C4-2B (cell line): ENCODE data around the gene LCMT2.

Experiments used
- ZFX ChIP-seq: fragments of 450-650 bp; IDR thresholded peaks from 2 replicates; pipeline ENCODE4 v1.6.1; 2017
- TF ChIP-seq, protein P1 (sequence below): fragments of 450-650 bp; conservative IDR thresholded peaks from 2 replicates; pipeline ENCODE4 v1.5.1; 2017; ENCODE audit warnings: mild to moderate bottlenecking

DNA sequence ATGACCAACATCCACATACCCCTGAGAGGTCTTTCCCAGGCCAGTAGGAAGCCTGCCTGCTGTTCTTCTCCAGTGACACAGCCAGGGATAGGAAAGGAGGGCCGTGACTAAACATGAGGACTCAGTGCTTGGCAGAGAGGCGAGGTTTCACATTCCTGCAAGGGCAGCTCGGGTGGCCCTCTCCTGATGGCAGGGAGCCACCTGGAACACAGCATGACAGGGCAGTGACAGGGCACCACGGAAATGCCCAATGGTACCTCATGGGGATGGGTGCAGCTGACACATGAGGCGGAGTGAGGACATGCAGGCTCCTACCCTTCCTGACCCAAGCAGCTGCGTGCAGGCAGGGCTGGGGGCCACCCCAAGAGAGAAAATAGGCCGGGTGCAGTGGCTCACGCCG is 56.2 kb downstream of the LCMT2 start:
- TF ChIP-seq, protein P1, sequence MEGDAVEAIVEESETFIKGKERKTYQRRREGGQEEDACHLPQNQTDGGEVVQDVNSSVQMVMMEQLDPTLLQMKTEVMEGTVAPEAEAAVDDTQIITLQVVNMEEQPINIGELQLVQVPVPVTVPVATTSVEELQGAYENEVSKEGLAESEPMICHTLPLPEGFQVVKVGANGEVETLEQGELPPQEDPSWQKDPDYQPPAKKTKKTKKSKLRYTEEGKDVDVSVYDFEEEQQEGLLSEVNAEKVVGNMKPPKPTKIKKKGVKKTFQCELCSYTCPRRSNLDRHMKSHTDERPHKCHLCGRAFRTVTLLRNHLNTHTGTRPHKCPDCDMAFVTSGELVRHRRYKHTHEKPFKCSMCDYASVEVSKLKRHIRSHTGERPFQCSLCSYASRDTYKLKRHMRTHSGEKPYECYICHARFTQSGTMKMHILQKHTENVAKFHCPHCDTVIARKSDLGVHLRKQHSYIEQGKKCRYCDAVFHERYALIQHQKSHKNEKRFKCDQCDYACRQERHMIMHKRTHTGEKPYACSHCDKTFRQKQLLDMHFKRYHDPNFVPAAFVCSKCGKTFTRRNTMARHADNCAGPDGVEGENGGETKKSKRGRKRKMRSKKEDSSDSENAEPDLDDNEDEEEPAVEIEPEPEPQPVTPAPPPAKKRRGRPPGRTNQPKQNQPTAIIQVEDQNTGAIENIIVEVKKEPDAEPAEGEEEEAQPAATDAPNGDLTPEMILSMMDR, result no peak
- no peak for TF ChIP-seq ZFX
